IMR-90 (cell line): ENCODE measurements around the gene NOTCH2.

Source experiments
- BHLHE40 ChIP-seq: fragments of 150-350 bp; IDR thresholded peaks from 2 replicates; pipeline ENCODE4 v1.6.1; 2016; ENCODE audit warnings: mild to moderate bottlenecking, low read depth, low read length
- ELK1 ChIP-seq: fragments of 150-350 bp; IDR thresholded peaks from 2 replicates; pipeline ENCODE4 v1.6.1; 2016; ENCODE audit warnings: low read depth, mild to moderate bottlenecking, low read length, moderate library complexity, borderline replicate concordance
- POLR2A ChIP-seq: IDR thresholded peaks from 2 replicates; pipeline ENCODE4 v1.6.1; 2012; ENCODE audit warnings: mild to moderate bottlenecking, low read depth, low read length
- TF ChIP-seq, protein P1 (sequence below): conservative IDR thresholded peaks from 2 replicates; pipeline ENCODE4 v1.5.1; 2012; ENCODE audit warnings: mild to moderate bottlenecking, low read depth, low read length, improper control_type of control experiment

- TF ChIP-seq POLR2A (no peak), BHLHE40 (no peak), ELK1 (no peak)
- TF ChIP-seq, protein P1, sequence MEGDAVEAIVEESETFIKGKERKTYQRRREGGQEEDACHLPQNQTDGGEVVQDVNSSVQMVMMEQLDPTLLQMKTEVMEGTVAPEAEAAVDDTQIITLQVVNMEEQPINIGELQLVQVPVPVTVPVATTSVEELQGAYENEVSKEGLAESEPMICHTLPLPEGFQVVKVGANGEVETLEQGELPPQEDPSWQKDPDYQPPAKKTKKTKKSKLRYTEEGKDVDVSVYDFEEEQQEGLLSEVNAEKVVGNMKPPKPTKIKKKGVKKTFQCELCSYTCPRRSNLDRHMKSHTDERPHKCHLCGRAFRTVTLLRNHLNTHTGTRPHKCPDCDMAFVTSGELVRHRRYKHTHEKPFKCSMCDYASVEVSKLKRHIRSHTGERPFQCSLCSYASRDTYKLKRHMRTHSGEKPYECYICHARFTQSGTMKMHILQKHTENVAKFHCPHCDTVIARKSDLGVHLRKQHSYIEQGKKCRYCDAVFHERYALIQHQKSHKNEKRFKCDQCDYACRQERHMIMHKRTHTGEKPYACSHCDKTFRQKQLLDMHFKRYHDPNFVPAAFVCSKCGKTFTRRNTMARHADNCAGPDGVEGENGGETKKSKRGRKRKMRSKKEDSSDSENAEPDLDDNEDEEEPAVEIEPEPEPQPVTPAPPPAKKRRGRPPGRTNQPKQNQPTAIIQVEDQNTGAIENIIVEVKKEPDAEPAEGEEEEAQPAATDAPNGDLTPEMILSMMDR, result no peak
Measured at GRCh38 chr1:119883826-119884225, 185.6 kb downstream of the NOTCH2 start.
